ENCODE data around the gene C17orf100. TPM values are rescaled to one million over a fixed set of nuclear protein-coding genes. Genes with fewer than 3 reads are reported as not detected.
A peak's percentile ranks its signal among the peaks of the same experiment; 100 is the strongest.

C17orf100 gene
- total RNA-seq, 2 experiments from 2014 or later = 1.6 to 2.0 TPM

- no peaks in the 10 kb centered on the region for H3K4me1 Mint-ChIP-seq
- H3K27me3 Mint-ChIP-seq = peaks cover 11% of the 10 kb centered on the region
- ChIA-PET CTCF (interaction anchor here (0.7 to 1.2 kb wide), 2 partner anchors 16 to 31 kb away, joined by 3 to 5 read pairs; partner anchors contain the start of gene SLC13A5), POLR2A (interaction anchor here (0.5 kb wide), 1 partner anchor 45 kb away, joined by 3 read pairs; no protein-coding TSS in a partner anchor)
- no peaks in the 10 kb centered on the region for H3K9me3 Mint-ChIP-seq (ENCODE audit: low read depth)
- ATAC-seq (no peak), DNase-seq (no peak)
- intact Hi-C loops (cut with DNase I, micrococcal nuclease) = no loop called here
- H3K4me3 Mint-ChIP-seq = no peak overlapping the region
- no peaks in the 10 kb centered on the region for H3K36me3 Mint-ChIP-seq (ENCODE audit: low read depth)
- no peak overlapping the region for H3K27ac Mint-ChIP-seq
Measured at GRCh38 chr17:6696906-6697305, 45.3 kb downstream of the C17orf100 start.

DNA sequence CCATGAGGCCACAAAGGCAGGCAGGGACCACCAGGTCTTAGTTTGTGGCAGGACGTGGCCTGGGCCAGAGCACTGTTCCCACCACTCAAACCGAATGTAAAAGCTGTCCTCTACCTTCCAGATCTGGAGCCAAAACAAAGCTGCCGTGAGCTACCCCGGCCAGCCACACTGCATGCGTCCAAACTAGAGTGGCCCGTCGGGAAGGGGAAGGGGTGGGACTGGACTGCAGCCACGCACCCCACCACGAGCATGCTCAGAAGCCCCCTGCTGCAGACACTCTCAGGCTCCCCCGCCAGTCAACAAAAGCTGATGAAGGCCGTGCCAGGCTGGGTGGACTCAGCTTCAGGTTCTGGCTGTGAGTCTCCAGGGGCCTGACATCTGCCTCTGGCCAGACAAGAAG, 46.4 kb downstream of the C17orf100 start:
- no peaks in the 10 kb centered on the region for H3K9me3 Mint-ChIP-seq (ENCODE audit: low read depth)
- POLR2A ChIA-PET = no interaction called here
- DNase-seq (no peak), ATAC-seq (no peak)
- H3K4me3 Mint-ChIP-seq = no peak overlapping the region
- intact Hi-C loops (cut with DNase I, micrococcal nuclease) = no loop called here
- no peaks in the 10 kb centered on the region for H3K36me3 Mint-ChIP-seq (ENCODE audit: low read depth)
- CTCF ChIA-PET = no interaction called here
- no peaks in the 10 kb centered on the region for H3K4me1 Mint-ChIP-seq
- H3K27me3 Mint-ChIP-seq = peaks cover 8% of the 10 kb centered on the region
- no peak overlapping the region for H3K27ac Mint-ChIP-seq

- peaks cover 3% of the 10 kb centered on the region for H3K27me3 Mint-ChIP-seq
- intact Hi-C loops (cut with DNase I, micrococcal nuclease) = no loop called here
Measured at GRCh38 chr17:6699997-6700947, 48.7 kb downstream of the C17orf100 start.

DNA sequence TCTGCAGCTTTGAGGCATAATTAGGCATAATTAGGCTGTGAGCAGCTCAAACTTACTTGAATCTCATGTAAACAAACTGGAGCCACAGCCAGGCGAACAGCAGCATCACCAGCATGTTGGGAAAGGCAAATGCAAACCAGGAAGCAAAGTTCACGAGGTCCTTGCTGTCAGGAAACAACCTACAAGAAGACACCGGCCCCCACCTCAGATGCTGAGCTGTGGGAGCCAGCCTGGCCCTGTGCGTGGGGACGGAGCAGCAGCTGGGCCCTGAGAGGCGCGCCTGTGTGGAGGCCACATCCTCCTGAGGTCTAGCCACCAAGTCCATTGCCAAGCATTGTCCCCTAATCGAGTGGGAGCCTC, 49.4 kb downstream of the C17orf100 start:
- CTCF ChIA-PET = interaction anchor here (0.6 to 1.8 kb wide), 3 partner anchors 226 to 1151 kb away, joined by 3 to 6 read pairs (median 3); no protein-coding TSS in a partner anchor
- DNase-seq = no peak
- H3K27me3 Mint-ChIP-seq = peaks cover 3% of the 10 kb centered on the region
- H3K9me3 Mint-ChIP-seq (ENCODE audit: low read depth) = no peaks in the 10 kb centered on the region
- POLR2A ChIA-PET = interaction anchor here (1.1 kb wide), 1 partner anchor 9 kb away, joined by 3 read pairs; no protein-coding TSS in a partner anchor
- no peaks in the 10 kb centered on the region for H3K36me3 Mint-ChIP-seq (ENCODE audit: low read depth)
- H3K4me1 Mint-ChIP-seq = no peaks in the 10 kb centered on the region
- H3K4me3 Mint-ChIP-seq = no peak overlapping the region
- intact Hi-C loops (cut with DNase I, micrococcal nuclease) = no loop called here
- no peak for ATAC-seq
- H3K27ac Mint-ChIP-seq = no peak overlapping the region

More at GRCh38 chr17:6699997-6700947, 48.7 kb downstream of the C17orf100 start:
- Mint-ChIP-seq H3K36me3 (ENCODE audit: low read depth) (no peaks in the 10 kb centered on the region), H3K9me3 (ENCODE audit: low read depth) (no peaks in the 10 kb centered on the region), H3K4me3 (no peak overlapping the region), H3K4me1 (no peaks in the 10 kb centered on the region), H3K27ac (no peak overlapping the region)
- CTCF ChIA-PET = interaction anchor here (0.5 to 1.8 kb wide), 5 partner anchors 134 to 726 kb away, joined by 3 to 6 read pairs (median 3); no protein-coding TSS in a partner anchor
- DNase-seq (no peak), ATAC-seq (no peak)
- POLR2A ChIA-PET = no interaction called here

DNA sequence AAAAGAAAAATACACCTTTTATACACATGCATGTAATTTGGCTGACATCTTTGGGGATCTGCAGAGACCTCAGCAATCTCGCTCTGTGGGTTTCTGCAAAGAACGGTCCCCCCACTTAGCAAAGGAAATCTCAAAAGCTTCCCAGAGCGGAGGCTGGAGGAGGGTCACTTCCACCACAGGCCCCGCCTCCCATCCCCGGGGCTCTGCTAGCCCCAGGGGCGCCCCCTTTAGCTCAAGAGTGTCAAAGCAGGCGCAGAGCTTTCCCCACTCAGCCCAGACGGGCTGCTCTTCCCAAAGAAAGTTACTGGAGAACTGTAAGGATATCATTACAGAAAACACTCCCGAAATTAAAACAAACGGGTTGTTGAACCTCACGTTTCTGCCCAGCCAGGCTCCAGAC, 50.2 kb downstream of the C17orf100 start:
- intact Hi-C loops (cut with DNase I, micrococcal nuclease) = no loop called here
- Mint-ChIP-seq H3K9me3 (ENCODE audit: low read depth) (no peaks in the 10 kb centered on the region), H3K36me3 (ENCODE audit: low read depth) (no peaks in the 10 kb centered on the region), H3K4me3 (no peak overlapping the region), H3K27me3 (peaks cover 2% of the 10 kb centered on the region), H3K4me1 (no peaks in the 10 kb centered on the region), H3K27ac (no peak overlapping the region)
- POLR2A ChIA-PET = interaction anchor here (1.1 kb wide), 1 partner anchor 10 kb away, joined by 3 read pairs; no protein-coding TSS in a partner anchor
- CTCF ChIA-PET = interaction anchor here (0.8 to 1.7 kb wide), 7 partner anchors 11 to 209 kb away, joined by 3 to 6 read pairs (median 4); partner anchors contain the start of gene SLC13A5
- DNase-seq (peak; percentile 68), ATAC-seq (peak; percentile 94)

DNA sequence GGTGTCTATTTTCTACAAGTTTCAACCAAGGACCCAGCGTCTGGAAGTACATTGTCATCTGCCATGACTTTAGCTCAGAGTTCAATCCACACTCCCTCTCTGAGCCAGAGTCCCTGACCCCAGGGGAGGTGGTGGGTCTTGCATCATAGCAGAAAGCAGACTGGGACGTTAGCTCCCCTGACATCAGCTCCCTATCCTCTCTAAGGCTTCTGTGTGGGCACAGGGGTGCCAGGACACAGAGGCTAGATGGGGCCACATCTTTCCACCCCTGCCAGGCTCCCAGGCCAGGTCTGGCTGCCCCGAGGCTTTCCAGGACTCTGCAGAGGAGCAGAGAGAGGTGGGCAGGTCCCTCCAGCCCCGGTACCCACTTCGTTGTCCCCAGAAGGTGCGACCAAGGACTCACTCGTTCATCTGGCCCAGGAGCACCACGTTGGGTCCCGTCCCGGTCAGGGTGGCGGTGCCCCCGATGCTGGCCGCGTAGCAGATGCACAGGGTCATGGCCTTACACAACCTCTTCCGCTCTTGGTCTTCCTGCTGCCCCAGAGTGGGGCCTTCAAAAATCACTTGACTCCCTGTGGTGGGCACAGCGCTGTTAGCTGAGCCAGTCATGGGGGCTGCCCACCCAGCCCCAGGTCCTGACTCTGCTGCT, 51.1 kb downstream of the C17orf100 start:
- no peak overlapping the region for H3K4me3 Mint-ChIP-seq
- no peaks in the 10 kb centered on the region for H3K4me1 Mint-ChIP-seq
- H3K27me3 Mint-ChIP-seq = peaks cover 4% of the 10 kb centered on the region
- no peak overlapping the region for H3K27ac Mint-ChIP-seq
- no peaks in the 10 kb centered on the region for H3K36me3 Mint-ChIP-seq (ENCODE audit: low read depth)
- POLR2A ChIA-PET = interaction anchor here (0.6 kb wide), 1 partner anchor 335 kb away, joined by 3 read pairs; no protein-coding TSS in a partner anchor
- ATAC-seq (no peak), DNase-seq (no peak)
- H3K9me3 Mint-ChIP-seq (ENCODE audit: low read depth) = no peaks in the 10 kb centered on the region
- CTCF ChIA-PET = interaction anchor here (1.0 to 1.7 kb wide), 6 partner anchors 10 to 224 kb away, joined by 3 to 6 read pairs (median 4); partner anchors contain the start of gene SLC13A5
- intact Hi-C loops (cut with DNase I, micrococcal nuclease) = no loop called here

Small RNAs within 50 kb of the gene (microRNA-seq; reads per million reads assigned to microRNA genes)
- gene MIR4520-1 (ENCODE audit: borderline replicate concordance) (not detected), gene MIR4520-2 (ENCODE audit: borderline replicate concordance) (not detected)

Other genes with a start within 250 kb of the C17orf100 start
- gene AIPL1, start 216.6 kb upstream of the C17orf100 start, total RNA-seq = not detected
- gene PIMREG, start 207.3 kb upstream of the C17orf100 start, total RNA-seq = 10 to 100 TPM in 1 of 2 experiments, 1 to 10 TPM in 1; 8.4 to 10.0 TPM
- gene PITPNM3, start 95.2 kb upstream of the C17orf100 start, total RNA-seq = under 1 TPM; 0.69 to 0.72 TPM
- gene KIAA0753, start 11.1 kb upstream of the C17orf100 start, total RNA-seq = 10 to 100 TPM; 17.1 to 24.9 TPM
- gene TXNDC17, start 10.7 kb upstream of the C17orf100 start, total RNA-seq = 100 to 1,000 TPM in 1 of 2 experiments, 10 to 100 TPM in 1; 52.4 to 122 TPM
- 10 to 100 TPM; 17.7 to 24.5 TPM for gene MED31, start 157 bp upstream of the C17orf100 start, total RNA-seq
- not detected for gene SLC13A5, start 61.6 kb downstream of the C17orf100 start, total RNA-seq
- gene XAF1, start 104.3 kb downstream of the C17orf100 start, total RNA-seq = 10 to 100 TPM; 47.7 to 48.6 TPM
- under 1 TPM; 0.19 to 0.27 TPM for gene FBXO39, start 124.5 kb downstream of the C17orf100 start, total RNA-seq
- not detected for gene TEKT1, start 180.0 kb downstream of the C17orf100 start, total RNA-seq